H1 (cell line): ENCODE measurements around the gene KLHL29. TPM values are rescaled to one million over a fixed set of nuclear protein-coding genes. Genes with fewer than 3 reads are reported as not detected.

Experiments used
- CTCF ChIA-PET: fragments of 300-600 bp; sonication (Branson Sonifier 250); formaldehyde crosslinking; loops from one replicate; lab custom pipeline; 2021; ENCODE audit not compliant: partially characterized antibody; lab: Charles Lee
- POLR2A ChIA-PET: fragments of 300-600 bp; sonication (Branson Sonifier 250); formaldehyde crosslinking; loops from one replicate; lab custom pipeline; 2021; ENCODE audit warnings: inconsistent platforms; ENCODE audit not compliant: partially characterized antibody; lab: Charles Lee
- DNase-seq, 2 experiments: peaks; one replicate each; pipeline versions ENCODE4 v3.0.0 to v3.0.0-alpha.2; 2010 to 2022; ENCODE audit warnings: low spot score in 2 of 2, low read depth in 1 of 2, mixed read lengths in 1 of 2
- FAIRE-seq: peaks from 2 replicates; lab custom pipeline; 2011; peaks lifted over from hg19 to GRCh38; lab: Jason Lieb, UNC
- H2AFZ ChIP-seq: 2 replicates; pipeline ENCODE4 v1.8.1; 2012; ENCODE audit warnings: low read length, inconsistent platforms
- H2AK5ac ChIP-seq: 2 replicates; pipeline ENCODE4 v1.6.1; 2013; ENCODE audit warnings: low read depth, low read length
- H2BK120ac ChIP-seq: replicated peaks from 2 replicates; pipeline ENCODE3; 2013; ENCODE audit warnings: low read depth, low read length, inconsistent platforms
- H2BK12ac ChIP-seq: 2 replicates; pipeline ENCODE4 v1.6.1; 2013; ENCODE audit warnings: low read depth, low read length
- H2BK15ac ChIP-seq: 2 replicates; pipeline ENCODE4 v1.6.1; 2013; ENCODE audit warnings: low read length
- H2BK20ac ChIP-seq: 2 replicates; pipeline ENCODE4 v1.6.1; 2013; ENCODE audit warnings: low read length
- H2BK5ac ChIP-seq: 2 replicates; pipeline ENCODE4 v1.6.1; 2013; ENCODE audit warnings: low read depth, low read length
- H3K14ac ChIP-seq: 2 replicates; pipeline ENCODE4 v1.6.1; 2013; ENCODE audit warnings: inconsistent platforms; ENCODE audit not compliant: insufficient read length
- H3K18ac ChIP-seq: 2 replicates; pipeline ENCODE4 v1.6.1; 2013; ENCODE audit warnings: low read length; ENCODE audit errors: extremely low read depth
- H3K23ac ChIP-seq: 2 replicates; pipeline ENCODE4 v1.6.1; 2013; ENCODE audit warnings: inconsistent platforms; ENCODE audit not compliant: insufficient read length
- H3K23me2 ChIP-seq: 2 replicates; pipeline ENCODE4 v1.6.1; 2013; ENCODE audit warnings: low read depth, low read length
- H3K27ac ChIP-seq: 2 replicates; pipeline ENCODE4 v1.6.1; 2011; ENCODE audit warnings: low read depth, low read length, inconsistent platforms
- H3K27me3 ChIP-seq, 4 experiments: replicated peaks in 1 of 4; 1 replicate in 1 of 4; 2 replicates in 3 of 4; pipeline versions ENCODE4 v1.6.1 to v1.8.1; 2011 to 2013; ENCODE audit warnings: low read length in 3 of 4, mild to moderate bottlenecking in 3 of 4, inconsistent platforms in 2 of 4, mixed read lengths in 2 of 4, moderate library complexity in 1 of 4; ENCODE audit not compliant: control insufficient read depth in 3 of 4, insufficient read depth in 3 of 4; ENCODE audit errors: extremely low read depth in 1 of 4
- H3K36me3 ChIP-seq, 4 experiments: 2 replicates each; pipeline versions ENCODE4 v1.6.1 to v1.8.1; 2011 to 2013; ENCODE audit warnings: mild to moderate bottlenecking in 4 of 4, low read length in 3 of 4, moderate library complexity in 2 of 4, control low read depth in 1 of 4, inconsistent platforms in 1 of 4; ENCODE audit not compliant: insufficient read depth in 4 of 4, control insufficient read depth in 2 of 4
- H3K4ac ChIP-seq: replicated peaks from 2 replicates; pipeline ENCODE3; 2013; ENCODE audit warnings: low read length, low read depth, mixed read lengths, inconsistent platforms; ENCODE audit not compliant: insufficient read length
- H3K4me1 ChIP-seq, 4 experiments: replicated peaks in 1 of 4; 1 replicate in 1 of 4; 2 replicates in 3 of 4; pipeline versions ENCODE4 v1.6.1 to v1.8.1; 2011 to 2013; ENCODE audit warnings: low read length in 3 of 4, inconsistent platforms in 2 of 4, mixed read lengths in 1 of 4; ENCODE audit not compliant: insufficient read depth in 4 of 4, control insufficient read depth in 3 of 4
- H3K4me2 ChIP-seq, 2 experiments: 2 replicates each; pipeline versions ENCODE4 v1.6.1 to v1.8.1; 2011 to 2013; ENCODE audit warnings: low read depth in 2 of 2, low read length in 2 of 2, control low read depth in 1 of 2, inconsistent platforms in 1 of 2, mild to moderate bottlenecking in 1 of 2; ENCODE audit not compliant: insufficient read depth in 1 of 2
- H3K4me3 ChIP-seq, 4 experiments: fragments of 200-600, 300-600 bp in 1 of 4; sonication (generic), shearing (Covaris generic), sonication (Bioruptor Twin) in 1 of 4; 2 replicates each; pipeline versions ENCODE4 v1.5.1 to v1.8.1; 2011 to 2016; ENCODE audit warnings: low read length in 4 of 4, low read depth in 3 of 4, control low read depth in 2 of 4, inconsistent platforms in 2 of 4, mild to moderate bottlenecking in 2 of 4, mixed read lengths in 1 of 4, moderate library complexity in 1 of 4; ENCODE audit not compliant: insufficient read depth in 2 of 4; ENCODE audit errors: extremely low read depth in 1 of 4
- H3K56ac ChIP-seq: replicated peaks from 2 replicates; pipeline ENCODE3; 2013; ENCODE audit warnings: low read depth, mild to moderate bottlenecking, mixed read lengths, low read length, inconsistent platforms; ENCODE audit not compliant: insufficient read length
- H3K79me1 ChIP-seq: 2 replicates; pipeline ENCODE4 v1.6.1; 2013; ENCODE audit warnings: low read depth, low read length, control low read depth
- H3K79me2 ChIP-seq, 2 experiments: 2 replicates each; pipeline versions ENCODE4 v1.6.1 to v1.8.1; 2012 to 2013; ENCODE audit warnings: low read length in 2 of 2, mild to moderate bottlenecking in 2 of 2, inconsistent platforms in 1 of 2; ENCODE audit not compliant: insufficient read depth in 2 of 2, control insufficient read depth in 1 of 2
- H3K9ac ChIP-seq, 4 experiments: replicated peaks in 1 of 4; 1 replicate in 1 of 4; 2 replicates in 3 of 4; pipeline versions ENCODE4 v1.6.1 to v1.8.1; 2011 to 2013; ENCODE audit warnings: low read depth in 3 of 4, low read length in 3 of 4, control low read depth in 2 of 4, mild to moderate bottlenecking in 2 of 4, moderate library complexity in 2 of 4, inconsistent platforms in 1 of 4; ENCODE audit errors: extremely low read depth in 1 of 4
- H3K9me3 ChIP-seq, 2 experiments: 2 replicates each; pipeline versions ENCODE4 v1.6.1 to v1.8.1; 2012 to 2013; ENCODE audit warnings: mild to moderate bottlenecking in 2 of 2, moderate library complexity in 2 of 2, control low read depth in 1 of 2, inconsistent platforms in 1 of 2, low read depth in 1 of 2, low read length in 1 of 2, mixed read lengths in 1 of 2; ENCODE audit not compliant: insufficient read depth in 2 of 2
- H4K20me1 ChIP-seq, 2 experiments: replicated peaks in 1 of 2; 2 replicates each; pipeline versions ENCODE3 to v1.8.1; 2011 to 2013; ENCODE audit warnings: inconsistent platforms in 2 of 2, low read length in 2 of 2, mild to moderate bottlenecking in 1 of 2; ENCODE audit not compliant: insufficient read depth in 2 of 2, control insufficient read depth in 1 of 2
- H4K5ac ChIP-seq: 2 replicates; pipeline ENCODE4 v1.6.1; 2013; ENCODE audit warnings: low read length, low read depth, mixed read lengths, inconsistent platforms; ENCODE audit not compliant: insufficient read length
- H4K8ac ChIP-seq: 2 replicates; pipeline ENCODE4 v1.8.0; 2013; ENCODE audit warnings: mild to moderate bottlenecking, moderate library complexity, low read length, inconsistent platforms; ENCODE audit not compliant: insufficient read depth; ENCODE audit errors: extremely low read depth
- H4K91ac ChIP-seq: replicated peaks from 2 replicates; pipeline ENCODE3; 2013; ENCODE audit warnings: low read length, mixed read lengths, inconsistent platforms; ENCODE audit not compliant: insufficient read length
- CREB1 ChIP-seq: IDR thresholded peaks from 2 replicates; pipeline ENCODE4 v1.6.1; 2012; ENCODE audit warnings: inconsistent platforms
- HDAC2 ChIP-seq, 2 experiments: fragments of 300-600 bp in 1 of 2; sonication (generic) in 1 of 2; IDR thresholded peaks; 2 replicates each; pipeline ENCODE4 v1.6.1; 2011 to 2012; ENCODE audit warnings: low read depth in 2 of 2, low read length in 2 of 2, mild to moderate bottlenecking in 2 of 2, moderate library complexity in 2 of 2, borderline replicate concordance in 1 of 2, inconsistent platforms in 1 of 2
- POLR2A ChIP-seq, 2 experiments: IDR thresholded peaks; 1 replicate in 1 of 2; 2 replicates in 1 of 2; pipeline ENCODE4 v1.6.1; 2011; ENCODE audit warnings: low read depth in 2 of 2, low read length in 2 of 2, mild to moderate bottlenecking in 2 of 2; ENCODE audit errors: control extremely low read depth in 1 of 2
- POLR2AphosphoS5 ChIP-seq: IDR thresholded peaks from 2 replicates; pipeline ENCODE4 v1.6.1; 2011; ENCODE audit warnings: low read depth, low read length
- SRF ChIP-seq: IDR thresholded peaks from 2 replicates; pipeline ENCODE4 v1.6.1; 2011; ENCODE audit warnings: mild to moderate bottlenecking, low read depth, low read length, moderate library complexity
- TCF12 ChIP-seq: IDR thresholded peaks from 2 replicates; pipeline ENCODE4 v1.6.1; 2011; ENCODE audit warnings: low read depth, mild to moderate bottlenecking, low read length
- USF2 ChIP-seq: IDR thresholded peaks from 2 replicates; pipeline ENCODE4 v1.6.1; 2011; ENCODE audit warnings: low read length, improper control_type of control experiment
- WGBS, 2 experiments: shearing (Covaris generic) in 1 of 2; methylation state at CpG; one replicate each; pipeline versions ENCODE4 v1.1.6 to v1.1.7; 2013 to 2015; ENCODE audit warnings: low lambda C conversion rate in 2 of 2, mixed read lengths in 2 of 2, inconsistent platforms in 1 of 2, low coverage in 1 of 2, missing lambda C conversion rate in 1 of 2; ENCODE audit not compliant: insufficient replicate concordance in 2 of 2, insufficient coverage in 1 of 2, insufficient read length in 1 of 2; ENCODE audit errors: extremely low coverage in 1 of 2, missing lambda C conversion rate in 1 of 2; 5-methylcytosine and 5-hydroxymethylcytosine counted together
- polyA plus RNA-seq, 7 experiments: library from polyadenylated mRNA; depleted of rRNA in 3 of 7; stranded (reverse) in 5 of 7; unstranded in 2 of 7; fragments of >200 nt in 5 of 7; fragments of 200-250 nt in 2 of 7; gene quantifications; 1 replicate in 5 of 7; 2 replicates in 1 of 7; 4 replicates in 1 of 7; pipeline versions ENCODE4 v1.2.1 to v1.2.3, GENCODE V29; 2011 to 2013; ENCODE audit warnings: missing spikeins in 2 of 7, mixed read lengths in 2 of 7
- total RNA-seq: library from RNA; stranded (reverse); fragmentation: NEBNext Ultra II Directional; extraction: Animal tissue kit (Norgen Biotek cat#: 25700); gene quantifications from 2 replicates; pipeline ENCODE4 v1.2.1, GENCODE V29; 2021

Gene KLHL29
- total and polyA plus RNA-seq, 2 of the 8 experiments (the other 6 are each of a cell fraction or from before 2014, with no cell fraction given): 1.1 to 4.7 TPM

GRCh38 chr2:23632386-23632785 lies 247.4 kb downstream of the KLHL29 start:
- H3K27ac ChIP-seq: no peak overlapping the region
- TF ChIP-seq TCF12: no peak
- no peak for TF ChIP-seq POLR2A (IDR thresholded peaks at IDR 0.05; ENCODE audit: control extremely low read depth in 1 of 2, low read depth in 2 of 2, low read length in 2 of 2)
- TF ChIP-seq USF2: no peak
- TF ChIP-seq CREB1: no peak
- TF ChIP-seq POLR2AphosphoS5: no peak
- TF ChIP-seq SRF: no peak
- TF ChIP-seq HDAC2 (IDR thresholded peaks at IDR 0.05; ENCODE audit: borderline replicate concordance in 1 of 2, low read depth in 2 of 2, low read length in 2 of 2): no peak
- no peak overlapping the region for H3K4ac ChIP-seq
- no peaks in the 10 kb centered on the region for H3K79me1 ChIP-seq
- POLR2A ChIA-PET: no interaction called here
- CTCF ChIA-PET: interaction anchor here (1.5 to 11.0 kb wide), 4 partner anchors 7 to 18 kb away, joined by 3 to 148 read pairs (median 10); no protein-coding TSS in a partner anchor
- WGBS, 2 experiments: 78% methylated on average over 6 of the region's 6 CpGs; no CpG with 5 or more reads in 1 of the 2 experiments
- no peak overlapping the region for H3K9ac ChIP-seq
- no peak overlapping the region for H2AFZ ChIP-seq
- H3K36me3 ChIP-seq: no peaks in the 10 kb centered on the region
- no peak overlapping the region for H2BK15ac ChIP-seq
- FAIRE-seq (no peak), DNase-seq (no peak)
- H3K4me3 ChIP-seq: no peak overlapping the region
- no peak overlapping the region for H3K23ac ChIP-seq
- no peak overlapping the region for H2BK5ac ChIP-seq
- H3K23me2 ChIP-seq: no peaks in the 10 kb centered on the region
- H2AK5ac ChIP-seq: no peak overlapping the region
- no peak overlapping the region for H4K91ac ChIP-seq
- no peak overlapping the region for H2BK20ac ChIP-seq
- no peak overlapping the region for H3K18ac ChIP-seq
- no peaks in the 10 kb centered on the region for H4K20me1 ChIP-seq
- no peak overlapping the region for H2BK12ac ChIP-seq
- H3K56ac ChIP-seq: no peak overlapping the region
- no peaks in the 10 kb centered on the region for H3K9me3 ChIP-seq
- H4K8ac ChIP-seq: no peak overlapping the region
- H3K4me1 ChIP-seq: no peaks in the 10 kb centered on the region; a peak in 1 of 7 replicates
- no peak overlapping the region for H3K14ac ChIP-seq
- no peaks in the 10 kb centered on the region for H3K27me3 ChIP-seq
- no peaks in the 10 kb centered on the region for H3K79me2 ChIP-seq
- no peak overlapping the region for H2BK120ac ChIP-seq
- no peak overlapping the region for H4K5ac ChIP-seq
- no peak overlapping the region for H3K4me2 ChIP-seq
